Kidney (tissue), 14 donors: ENCODE measurements around the gene ZKSCAN8. TPM values are rescaled to one million over a fixed set of nuclear protein-coding genes. Genes with fewer than 3 reads are reported as not detected.
A peak's percentile ranks its signal among the peaks of the same experiment; 100 is the strongest.

Experiments used
- DNase-seq, 5 donors: peaks; one replicate each; pipeline ENCODE4 v3.0.0-alpha.2; 2013 to 2020
- FAIRE-seq: peaks from 2 replicates; lab custom pipeline; 2012; peaks lifted over from hg19 to GRCh38; lab: Jason Lieb, UNC
- H3K27ac ChIP-seq, 2 donors: one replicate each; pipeline ENCODE4 v1.7.0; 2013; ENCODE audit warnings: low read depth in 2 of 2, low read length in 2 of 2, inconsistent platforms in 1 of 2
- H3K27me3 ChIP-seq: one replicate; pipeline ENCODE4 v1.7.1; 2013; ENCODE audit warnings: low read length, inconsistent platforms; ENCODE audit not compliant: control insufficient read depth, insufficient read depth
- H3K36me3 ChIP-seq, 3 donors: one replicate each; pipeline versions ENCODE4 v1.7.0 to v1.7.1; 2013; ENCODE audit warnings: low read length in 3 of 3, control low read depth in 1 of 3, inconsistent platforms in 1 of 3; ENCODE audit not compliant: insufficient read depth in 3 of 3, control insufficient read depth in 2 of 3
- H3K4me1 ChIP-seq, 3 donors: one replicate each; pipeline versions ENCODE4 v1.7.0 to v1.7.1; 2013; ENCODE audit warnings: low read length in 3 of 3, inconsistent platforms in 1 of 3, low read depth in 1 of 3; ENCODE audit not compliant: control insufficient read depth in 2 of 3, insufficient read depth in 2 of 3
- H3K4me3 ChIP-seq, 3 donors: one replicate each; pipeline versions ENCODE4 v1.7.0 to v1.8.1; 2013; ENCODE audit warnings: low read length in 3 of 3, control low read depth in 1 of 3, inconsistent platforms in 1 of 3
- H3K9ac ChIP-seq, 3 donors: one replicate each; pipeline versions ENCODE4 v1.7.0 to v1.7.1; 2013; ENCODE audit warnings: low read length in 3 of 3, control low read depth in 1 of 3, inconsistent platforms in 1 of 3
- H3K9me3 ChIP-seq, 3 donors: one replicate each; pipeline versions ENCODE4 v1.7.0 to v1.7.1; 2013; ENCODE audit warnings: low read length in 3 of 3, control low read depth in 1 of 3, inconsistent platforms in 1 of 3; ENCODE audit not compliant: control insufficient read depth in 2 of 3, insufficient read depth in 1 of 3
- CTCF ChIP-seq: IDR thresholded peaks from 3 replicates; pipeline ENCODE4 v1.5.1; 2012; ENCODE audit warnings: mild to moderate bottlenecking, moderate library complexity, borderline replicate concordance; ENCODE audit not compliant: insufficient read depth; ENCODE audit errors: extremely low read depth
- intact Hi-C: fragments of 100-400 bp; cut with DNase I; formaldehyde crosslinking; loops from one replicate; pipeline ENCODE4 v1.11.1; 2022
- polyA plus RNA-seq: library from polyadenylated mRNA; stranded (reverse); fragments of 350-450 nt; fragmentation: Illumina TruSeq; extraction: RNeasy Lipid Tissue Mini Kit (QIAGEN cat#74804); gene quantifications from one replicate; pipeline ENCODE4 v1.2.3, GENCODE V29; 2014; ENCODE audit warnings: low read depth, low replicate concordance; ENCODE audit not compliant: insufficient read depth
- total RNA-seq: library from RNA; stranded (reverse); fragmentation: NEBNext Ultra II Directional; extraction: Animal tissue kit (Norgen Biotek cat#: 25700); gene quantifications from one replicate; pipeline ENCODE4 v1.2.1, GENCODE V29; 2021
- donor health status: control.
- donor health status: control.
- donor health status: control.
- donor health status: control.
- donor health status: control.
- donor health status: DM: yes; HTN: yes; CAD: no.
- donor health status: Normal renal cell carcinoma (clear cell type).

Gene ZKSCAN8
- total and polyA plus RNA-seq, 2 donors from 2014 or later, result 3.5 to 26.4 TPM

GRCh38 chr6:28188111-28188979, 46.7 kb downstream of the ZKSCAN8 start:
- Histone ChIP-seq H3K9me3 (peaks cover 0 to 38% (median 14%) of the 10 kb centered on the region in 3 donors), H3K27me3 (no peaks in the 10 kb centered on the region), H3K27ac (no peak overlapping the region), H3K9ac (no peak overlapping the region), H3K4me1 (no peaks in the 10 kb centered on the region), H3K4me3 (peak overlapping the region in 1 of 3 donors; percentile 30), H3K36me3 (no peaks in the 10 kb centered on the region)
- no peak for FAIRE-seq
- intact Hi-C loops, result no loop called here
- no peak for TF ChIP-seq CTCF
- DNase-seq, result no peak

GRCh38 chr6:28200020-28200419, 58.3 kb downstream of the ZKSCAN8 start:
- H3K27me3 ChIP-seq, result peaks cover 4% of the 10 kb centered on the region

DNA sequence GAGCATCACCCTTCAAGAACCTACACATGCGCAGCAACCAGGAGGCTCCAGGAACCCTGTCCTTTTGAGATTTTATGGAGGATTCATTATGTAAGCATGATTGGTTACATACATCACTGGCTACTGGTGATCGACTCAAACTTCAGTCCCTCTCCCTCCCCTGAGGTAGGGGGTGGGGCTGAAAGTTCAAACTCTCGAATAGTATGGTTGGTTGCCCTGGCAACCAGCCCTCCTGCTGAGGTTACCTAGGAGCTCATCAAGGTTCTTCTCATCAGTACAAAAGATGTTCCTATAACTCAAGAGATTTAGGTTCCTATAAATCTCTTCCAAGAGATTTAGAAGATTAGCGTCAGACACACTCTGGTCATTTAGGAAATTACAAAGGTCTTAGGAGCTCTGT, 61.5 kb downstream of the ZKSCAN8 start:
- no peak overlapping the region for H3K4me3 ChIP-seq
- H3K27me3 ChIP-seq, result peaks cover 28% of the 10 kb centered on the region
- DNase-seq, result no peak
- no peaks in the 10 kb centered on the region for H3K4me1 ChIP-seq
- no peak for FAIRE-seq
- H3K9ac ChIP-seq, result no peak overlapping the region
- H3K36me3 ChIP-seq, result no peaks in the 10 kb centered on the region
- no peak for TF ChIP-seq CTCF
- intact Hi-C loops, result no loop called here
- peaks cover 0 to 9% (median 5%) of the 10 kb centered on the region in 3 donors for H3K9me3 ChIP-seq
- no peak overlapping the region for H3K27ac ChIP-seq

More at GRCh38 chr6:28200020-28200419, 58.3 kb downstream of the ZKSCAN8 start:
- TF ChIP-seq CTCF, result no peak
- H3K4me1 ChIP-seq, result no peaks in the 10 kb centered on the region
- intact Hi-C loops, result no loop called here
- FAIRE-seq, result no peak
- no peak overlapping the region for H3K9ac ChIP-seq
- H3K9me3 ChIP-seq, result peaks cover 0 to 11% (median 5%) of the 10 kb centered on the region in 3 donors
- H3K27ac ChIP-seq, result no peak overlapping the region
- no peak overlapping the region for H3K4me3 ChIP-seq
- no peak for DNase-seq
- no peaks in the 10 kb centered on the region for H3K36me3 ChIP-seq
